Activated naive CD8-positive, alpha-beta T cell treated with anti-CD3 and anti-CD28 coated beads, Interleukin-2, amount 50 U/mL, for 16 hours (primary cell): ENCODE measurements around the gene FFAR2.

Source experiments
- DNase-seq: peaks from one replicate; pipeline ENCODE4 v3.0.0-alpha.2; 2020; ENCODE audit warnings: low read depth, low spot score

Gene FFAR2

DNA sequence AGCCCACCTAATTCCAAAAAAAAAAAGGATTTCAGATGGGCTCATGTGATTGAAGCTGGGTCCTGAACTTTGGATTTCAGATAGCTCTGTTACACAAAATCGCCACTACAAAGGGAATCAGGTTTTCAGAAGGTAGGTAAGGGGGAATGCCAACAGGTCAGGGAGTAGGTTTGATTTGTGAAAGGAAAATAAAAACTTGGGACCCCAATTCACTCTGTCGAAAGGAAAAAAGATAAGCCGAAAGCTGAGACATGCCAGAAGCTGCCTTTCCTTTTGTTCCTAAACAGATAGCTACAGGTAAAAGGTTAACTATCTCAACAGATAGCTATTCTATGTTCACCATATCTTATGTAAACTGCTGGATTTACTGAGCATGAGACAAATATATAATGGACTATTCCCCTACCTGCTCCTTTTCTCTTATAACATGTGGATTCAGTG, 38.2 kb downstream of the FFAR2 start:
- no peak for DNase-seq

DNA sequence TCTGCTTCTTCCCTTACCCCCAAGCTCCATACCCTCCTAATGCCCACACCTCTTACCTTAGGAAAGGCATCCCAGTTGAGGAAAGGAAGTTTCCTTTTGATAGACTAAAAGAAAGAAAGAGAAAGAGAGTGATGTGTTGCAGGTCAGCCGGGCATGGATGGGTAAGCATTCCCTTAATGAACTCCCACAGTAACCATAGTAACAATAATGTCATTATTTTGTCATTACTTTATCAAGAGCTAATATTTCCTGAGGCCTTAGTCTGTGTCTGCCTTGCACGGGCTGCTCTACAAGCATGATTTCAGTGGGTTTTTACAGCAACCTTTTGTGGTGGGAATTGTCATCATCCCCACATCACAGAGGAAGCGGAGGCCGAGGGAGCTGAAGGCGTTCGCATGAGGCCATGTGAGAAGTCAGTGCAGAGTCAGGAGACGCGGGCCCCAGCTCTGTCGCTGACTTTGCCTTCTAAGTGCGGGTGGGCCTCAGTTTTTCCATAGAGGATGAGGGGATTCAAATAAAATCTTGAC, 39.7 kb downstream of the FFAR2 start:
- no peak for DNase-seq

DNA sequence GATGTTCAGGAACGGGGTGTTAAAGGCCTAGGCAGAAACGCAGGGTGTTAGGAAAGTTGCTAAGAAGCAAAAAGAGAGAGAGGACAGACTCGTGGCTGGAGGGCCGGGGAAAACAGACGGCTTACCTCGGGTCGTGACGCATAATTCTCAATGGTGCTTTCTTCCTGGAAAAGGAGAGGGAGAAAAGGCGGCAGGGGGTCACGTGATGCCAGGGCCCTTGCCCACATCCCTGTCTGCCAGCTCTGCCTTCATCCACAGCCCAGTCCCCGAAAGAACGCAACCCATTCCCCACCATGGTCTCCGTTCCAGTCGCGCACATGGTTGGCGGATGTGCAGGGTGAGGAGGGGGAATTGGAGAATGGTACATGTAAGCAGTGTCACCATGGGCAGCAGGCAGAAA, 40.6 kb downstream of the FFAR2 start:
- no peak for DNase-seq

DNA sequence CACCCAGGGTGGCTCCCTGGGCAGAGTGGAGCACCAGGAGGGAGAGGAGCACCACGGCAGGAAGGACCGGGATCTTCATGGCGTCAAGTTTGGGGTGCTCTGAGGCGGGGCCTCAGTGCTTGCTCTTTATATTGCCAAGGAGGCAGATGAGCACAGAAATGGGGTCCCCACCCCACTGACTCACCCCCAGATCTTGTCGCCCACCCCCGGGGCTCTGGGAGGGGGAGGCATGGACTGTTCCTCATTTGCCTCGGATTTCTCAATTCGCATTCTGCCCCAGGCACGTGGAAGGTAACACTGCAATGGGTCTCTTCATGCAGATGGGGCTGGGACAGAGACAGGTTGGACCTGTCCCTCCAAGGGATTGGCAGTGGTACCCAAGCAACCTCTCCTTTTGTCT, 42.3 kb downstream of the FFAR2 start, which contains the start of gene KRTDAP:
KRTDAP (minus strand) TSS at position 101 of the 400 bp plus-strand sequence; CDS start at position 79, 22 bp downstream.
- no peak for DNase-seq

DNA sequence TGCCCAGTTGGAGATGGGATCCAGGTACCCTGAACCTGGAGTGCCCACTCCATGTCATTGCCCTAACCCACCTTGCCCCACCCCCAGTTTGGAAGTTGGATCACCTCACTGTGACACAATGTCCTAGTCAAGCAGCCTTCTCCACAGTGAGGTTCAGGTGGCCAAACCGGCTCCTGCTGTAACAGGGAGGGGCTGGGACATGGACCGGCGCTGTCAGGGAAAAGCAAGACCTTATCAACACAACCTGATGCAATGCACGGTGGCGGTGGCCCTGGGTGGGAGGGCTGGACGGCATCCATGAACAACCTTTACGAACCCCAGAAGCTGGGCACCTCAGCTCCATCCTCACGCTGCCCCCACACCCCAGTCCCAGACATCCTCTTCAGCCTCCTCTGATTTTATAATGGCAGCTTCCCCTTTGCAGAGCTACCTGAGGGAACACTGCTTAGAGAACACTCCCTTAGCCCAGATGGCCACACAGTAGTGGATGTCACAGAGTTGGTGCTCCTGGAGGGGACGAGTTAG, 43.8 kb downstream of the FFAR2 start:
- no peak for DNase-seq

- DNase-seq = no peak
Observed at GRCh38 chr19:35493971-35494370, 45.9 kb downstream of the FFAR2 start.

DNA sequence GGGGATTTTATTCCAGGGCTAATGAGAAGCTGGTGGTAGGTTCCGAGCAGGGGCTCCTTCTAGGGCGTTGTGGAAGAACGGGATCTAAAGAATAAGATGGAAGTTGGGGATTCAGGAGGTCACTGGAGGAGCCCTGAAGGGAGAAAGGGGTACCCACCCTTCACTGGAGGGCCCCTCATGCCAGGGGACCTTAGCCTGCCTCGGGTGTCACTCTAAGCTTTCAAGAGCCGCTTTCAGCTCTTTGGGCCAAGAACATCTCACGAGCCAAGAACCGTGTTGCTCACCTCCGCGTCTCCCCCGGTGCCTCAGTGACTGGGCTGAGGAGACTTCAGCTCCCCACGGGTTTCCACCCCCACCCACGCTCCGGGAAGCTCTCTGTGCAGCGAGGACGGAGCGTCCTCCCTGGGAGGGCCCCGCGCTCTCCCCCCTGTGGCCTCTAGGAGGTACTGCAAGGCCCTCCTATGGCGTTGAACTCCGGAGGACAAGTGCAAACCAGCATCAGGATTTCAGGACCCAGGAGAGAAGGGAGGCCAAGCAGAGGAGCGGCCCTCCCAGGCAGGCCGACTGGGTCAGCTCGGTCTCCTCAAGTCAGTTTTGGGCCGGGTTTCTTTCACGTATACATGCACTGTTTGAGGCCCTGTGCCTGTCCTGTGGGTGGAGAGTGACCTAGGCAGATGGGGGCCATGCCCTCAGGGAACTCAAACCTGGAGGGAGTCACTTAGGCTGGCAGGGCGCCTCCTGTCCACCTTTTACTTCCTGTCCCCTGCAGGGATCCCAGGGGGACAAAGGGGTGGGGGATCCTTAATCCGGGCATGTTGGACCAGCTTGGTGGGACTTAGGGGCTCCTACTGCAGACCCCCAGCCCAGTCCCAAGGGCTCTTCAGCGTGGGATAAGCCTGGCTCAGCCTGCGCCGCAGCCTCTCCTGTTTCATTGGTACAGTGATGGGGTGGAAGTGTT, 47.3 kb downstream of the FFAR2 start:
- DNase-seq = peak; percentile 57

GRCh38 chr19:35497406-35497805, 49.3 kb downstream of the FFAR2 start:
- DNase-seq = no peak

DNA sequence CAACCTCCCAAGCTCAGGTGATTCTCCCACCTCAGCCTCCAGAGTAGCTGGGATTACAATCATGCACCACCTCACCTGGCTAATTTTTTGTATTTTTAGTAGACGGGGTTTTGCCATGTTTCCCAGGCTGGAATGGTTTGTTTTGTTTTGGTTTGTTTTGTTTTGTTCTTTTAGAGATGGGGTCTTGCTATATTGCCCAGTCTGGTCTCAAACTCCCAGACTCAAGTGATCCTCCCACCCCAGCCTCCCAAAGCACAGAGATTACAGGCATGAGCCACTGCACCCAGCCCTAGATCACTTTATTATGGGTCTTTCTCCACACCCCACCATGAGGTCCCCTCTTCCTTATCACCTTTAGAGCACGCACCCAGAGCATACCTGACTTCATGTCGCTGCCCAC, 50.2 kb downstream of the FFAR2 start:
- DNase-seq = no peak

- no peak for DNase-seq
Observed at GRCh38 chr19:35498984-35499527, 51.0 kb downstream of the FFAR2 start.

DNA sequence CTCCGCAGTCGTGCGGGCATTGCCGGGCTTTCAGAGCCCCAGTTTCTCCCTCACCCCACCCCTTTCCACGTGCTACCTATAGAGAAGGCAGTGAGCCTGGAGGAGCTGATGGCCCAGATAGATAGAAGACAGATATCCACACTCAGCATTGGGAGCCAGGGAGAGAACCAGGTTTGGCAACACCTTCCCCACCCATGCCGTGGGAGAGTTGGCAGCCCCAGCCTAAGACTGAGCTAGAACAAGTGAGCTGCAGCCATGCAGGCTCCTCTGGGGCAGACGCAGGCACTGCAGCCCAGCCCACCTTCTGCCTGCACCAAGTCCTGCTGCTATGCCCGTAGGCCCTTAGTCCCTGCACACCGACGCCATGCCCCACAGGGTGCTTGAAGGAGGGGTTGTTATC, 52.6 kb downstream of the FFAR2 start:
- no peak for DNase-seq
